Fibroblast of peridontal ligament (primary cell): ENCODE data around the gene PRKAG1.

Experiments
- DNase-seq: peaks from one replicate; pipeline ENCODE4 v3.0.0-alpha.2; 2010; ENCODE audit errors: extremely low read depth

The PRKAG1 gene

GRCh38 chr12:48966177-48966895, 52.2 kb downstream of the PRKAG1 start:
- no peak for DNase-seq

GRCh38 chr12:48965298-48965838, 53.2 kb downstream of the PRKAG1 start:
- DNase-seq = peak; percentile 51

- DNase-seq = no peak
These were observed 56.8 kb downstream of the PRKAG1 start for GRCh38 chr12:48961801-48962200.

GRCh38 chr12:48961331-48961730, 57.2 kb downstream of the PRKAG1 start:
- DNase-seq = no peak

DNA sequence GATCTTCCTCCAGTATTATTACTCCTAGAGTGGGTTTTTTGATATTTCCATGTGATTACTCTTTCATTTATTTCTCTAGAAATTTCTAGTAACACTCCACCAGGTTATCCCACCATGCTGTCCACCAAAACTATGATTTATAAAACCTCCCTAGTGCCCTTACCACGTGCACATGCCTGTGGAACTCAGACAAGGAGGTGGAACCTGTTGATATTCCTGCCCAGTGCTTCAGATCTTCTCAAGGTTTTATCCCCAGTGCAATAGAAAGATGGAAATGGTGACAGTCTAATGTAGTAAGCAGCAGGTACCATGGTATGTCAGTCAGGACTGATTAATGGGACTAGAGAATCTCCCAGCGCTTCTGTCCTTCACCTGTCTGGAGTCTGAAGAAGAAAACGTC, 57.7 kb downstream of the PRKAG1 start:
- no peak for DNase-seq

GRCh38 chr12:48958049-48958388, 60.6 kb downstream of the PRKAG1 start:
- DNase-seq = no peak

GRCh38 chr12:48957141-48958048, 61.2 kb downstream of the PRKAG1 start, which contains the start of gene ARF3:
Gene ARF3, minus strand, starts transcription at chr12:48957487. Its CDS starts 16,392 bp downstream, at chr12:48941095.
- DNase-seq = peak; percentile 82

GRCh38 chr12:48956279-48957140, 62.1 kb downstream of the PRKAG1 start:
- DNase-seq = peak; percentile 97

GRCh38 chr12:48954841-48955501, 63.6 kb downstream of the PRKAG1 start:
- no peak for DNase-seq

DNA sequence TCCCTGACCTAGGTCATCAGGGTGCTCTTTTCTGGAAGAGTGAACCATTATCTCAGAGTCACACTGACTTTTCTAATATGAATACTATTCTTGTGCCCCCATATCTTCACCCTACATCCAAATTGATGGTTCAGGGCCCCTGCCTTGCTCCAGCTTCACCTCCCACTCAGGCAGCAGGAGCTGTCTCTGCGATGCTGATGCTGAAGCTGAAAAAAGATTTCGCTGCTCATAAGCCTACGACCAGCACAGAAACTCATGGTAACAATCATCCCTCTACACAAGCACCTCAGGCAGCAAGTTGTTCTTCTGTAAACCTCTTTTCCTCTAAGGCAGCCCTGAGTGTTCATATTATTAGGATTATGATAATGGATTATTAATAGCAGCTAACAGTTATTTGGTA, 64.5 kb downstream of the PRKAG1 start:
- no peak for DNase-seq

- no peak for DNase-seq
These were observed 65.9 kb downstream of the PRKAG1 start for GRCh38 chr12:48952691-48953090.
